Measurements from ENCODE around the gene MED9. TPM values are rescaled to one million over a fixed set of nuclear protein-coding genes. Genes with fewer than 3 reads are reported as not detected.

Gene MED9
- total RNA-seq, 1 experiment from 2014 or later = 12.7 TPM

GRCh38 chr17:17472333-17472920 is 4.4 kb upstream of the MED9 start:
- Mint-ChIP-seq H3K9me3 (ENCODE audit: low read depth, unreplicated experiment) (no peaks in the 10 kb centered on the region), H3K4me3 (ENCODE audit: low read depth, unreplicated experiment) (no peak overlapping the region), H3K27me3 (ENCODE audit: unreplicated experiment) (peaks cover 79% of the 10 kb centered on the region), H3K36me3 (ENCODE audit: insufficient read depth, unreplicated experiment) (peaks cover 13% of the 10 kb centered on the region), H3K27ac (ENCODE audit: unreplicated experiment) (no peak overlapping the region), H3K4me1 (ENCODE audit: low read depth, unreplicated experiment) (no peaks in the 10 kb centered on the region)
- TF ChIP-seq CTCF (IDR thresholded peaks at IDR 0.05; ENCODE audit: unreplicated experiment) = no peak
- intact Hi-C loops (cut with micrococcal nuclease; ENCODE audit: unreplicated experiment) = no loop called here
- CTCF ChIA-PET = no interaction called here
- no peak for DNase-seq
- BruUV-seq (replicated peaks) = no TSS peak

- H3K36me3 Mint-ChIP-seq (ENCODE audit: insufficient read depth, unreplicated experiment) = peaks cover 15% of the 10 kb centered on the region
- H3K27ac Mint-ChIP-seq (ENCODE audit: unreplicated experiment) = no peak overlapping the region
- TF ChIP-seq CTCF (IDR thresholded peaks at IDR 0.05; ENCODE audit: unreplicated experiment) = no peak
- H3K4me3 Mint-ChIP-seq (ENCODE audit: low read depth, unreplicated experiment) = no peak overlapping the region
- peaks cover 61% of the 10 kb centered on the region for H3K27me3 Mint-ChIP-seq (ENCODE audit: unreplicated experiment)
- no peaks in the 10 kb centered on the region for H3K4me1 Mint-ChIP-seq (ENCODE audit: low read depth, unreplicated experiment)
- no peak for DNase-seq
- BruUV-seq (replicated peaks) = no TSS peak
- H3K9me3 Mint-ChIP-seq (ENCODE audit: low read depth, unreplicated experiment) = no peaks in the 10 kb centered on the region
- intact Hi-C loops (cut with micrococcal nuclease; ENCODE audit: unreplicated experiment) = no loop called here
- CTCF ChIA-PET = no interaction called here
These were observed 2.5 kb upstream of the MED9 start for GRCh38 chr17:17474341-17474740.

- H3K27me3 Mint-ChIP-seq (ENCODE audit: unreplicated experiment) = peaks cover 19% of the 10 kb centered on the region
- peaks cover 15% of the 10 kb centered on the region for H3K36me3 Mint-ChIP-seq (ENCODE audit: insufficient read depth, unreplicated experiment)
- no peak for DNase-seq
- no peak for TF ChIP-seq CTCF (IDR thresholded peaks at IDR 0.05; ENCODE audit: unreplicated experiment)
- no peaks in the 10 kb centered on the region for H3K9me3 Mint-ChIP-seq (ENCODE audit: low read depth, unreplicated experiment)
- CTCF ChIA-PET = interaction anchor here (0.6 kb wide), 1 partner anchor 28 kb away, joined by 4 read pairs; no protein-coding TSS in a partner anchor
- H3K27ac Mint-ChIP-seq (ENCODE audit: unreplicated experiment) = no peak overlapping the region
- peaks cover 10% of the 10 kb centered on the region for H3K4me1 Mint-ChIP-seq (ENCODE audit: low read depth, unreplicated experiment)
- BruUV-seq (replicated peaks) = no TSS peak
- no peak overlapping the region for H3K4me3 Mint-ChIP-seq (ENCODE audit: low read depth, unreplicated experiment)
- intact Hi-C loops (cut with micrococcal nuclease; ENCODE audit: unreplicated experiment) = no loop called here
These were observed 2.4 kb downstream of the MED9 start for GRCh38 chr17:17479209-17479608.

GRCh38 chr17:17480593-17481148 is 3.9 kb downstream of the MED9 start:
- intact Hi-C loops (cut with micrococcal nuclease; ENCODE audit: unreplicated experiment) = no loop called here
- H3K36me3 Mint-ChIP-seq (ENCODE audit: insufficient read depth, unreplicated experiment) = peaks cover 17% of the 10 kb centered on the region
- no peak for TF ChIP-seq CTCF (IDR thresholded peaks at IDR 0.05; ENCODE audit: unreplicated experiment)
- CTCF ChIA-PET = no interaction called here
- H3K27me3 Mint-ChIP-seq (ENCODE audit: unreplicated experiment) = peaks cover 5% of the 10 kb centered on the region
- no peak for DNase-seq
- peaks cover 10% of the 10 kb centered on the region for H3K4me1 Mint-ChIP-seq (ENCODE audit: low read depth, unreplicated experiment)
- no TSS peak for BruUV-seq (replicated peaks)
- H3K27ac Mint-ChIP-seq (ENCODE audit: unreplicated experiment) = no peak overlapping the region
- H3K9me3 Mint-ChIP-seq (ENCODE audit: low read depth, unreplicated experiment) = no peaks in the 10 kb centered on the region
- H3K4me3 Mint-ChIP-seq (ENCODE audit: low read depth, unreplicated experiment) = no peak overlapping the region
